HepG2 (cell line): ENCODE data around the gene NDUFB3. TPM values are rescaled to one million over a fixed set of nuclear protein-coding genes. Genes with fewer than 3 reads are reported as not detected.

ENCODE experiments used
- GATA4 ChIP-seq: sonication (generic); IDR thresholded peaks from 2 replicates; pipeline ENCODE4 v1.6.1; 2016; ENCODE audit warnings: antibody characterized with exemption, low read depth, borderline replicate concordance
- SP4 ChIP-seq: sonication (generic); formaldehyde crosslinking; IDR thresholded peaks from 2 replicates; pipeline ENCODE4 v1.8.1; 2023; ENCODE audit warnings: mild to moderate bottlenecking, missing genetic modification reagents
- U2AF2 ChIP-seq: fragments of 200-400 bp; formaldehyde crosslinking; IDR thresholded peaks from 2 replicates; pipeline ENCODE4 v1.6.1; 2017; ENCODE audit warnings: low read depth, mild to moderate bottlenecking, low read length
- ZBTB20 ChIP-seq: sonication (generic); formaldehyde crosslinking; IDR thresholded peaks from 2 replicates; pipeline ENCODE4 v1.8.1; 2023; ENCODE audit warnings: missing genetic modification reagents, low read depth, mild to moderate bottlenecking, borderline replicate concordance
- ZBTB38 ChIP-seq: sonication (generic); formaldehyde crosslinking; IDR thresholded peaks from 2 replicates; pipeline ENCODE4 v1.5.1; 2020; ENCODE audit warnings: mild to moderate bottlenecking, missing genetic modification reagents
- ZNF232 ChIP-seq: sonication (generic); formaldehyde crosslinking; IDR thresholded peaks from 2 replicates; pipeline ENCODE4 v1.4.0; 2020; ENCODE audit warnings: missing genetic modification reagents, borderline replicate concordance
- ZNF34 ChIP-seq: sonication (generic); formaldehyde crosslinking; IDR thresholded peaks from 2 replicates; pipeline ENCODE4 v1.4.0; 2020; ENCODE audit warnings: mild to moderate bottlenecking, missing genetic modification reagents, borderline replicate concordance
- ZNF549 ChIP-seq: sonication (generic); formaldehyde crosslinking; IDR thresholded peaks from 2 replicates; pipeline ENCODE4 v1.5.0; 2020; ENCODE audit warnings: missing genetic modification reagents
- ZNF605 ChIP-seq: sonication (generic); formaldehyde crosslinking; IDR thresholded peaks from 2 replicates; pipeline ENCODE4 v1.8.0; 2022; ENCODE audit warnings: mild to moderate bottlenecking, missing genetic modification reagents
- polyA plus RNA-seq, 8 experiments: library from polyadenylated mRNA; depleted of rRNA in 3 of 8; stranded (reverse) in 7 of 8; unstranded in 1 of 8; fragments of >200 nt; fragmentation: Illumina TruSeq in 4 of 8; extraction: Trizol in 4 of 8; gene quantifications; 2 replicates each; pipeline versions ENCODE4 v1.2.1 to v1.2.3, GENCODE V29; 2011 to 2016; ENCODE audit warnings: low read depth in 4 of 8, missing spikeins in 1 of 8, mixed read lengths in 1 of 8; ENCODE audit not compliant: insufficient read depth in 1 of 8
- total RNA-seq, 5 experiments: library from RNA; depleted of rRNA; stranded (reverse); fragments of >200 nt; fragmentation: Illumina TruSeq; extraction: Trizol; gene quantifications; 2 replicates each; pipeline ENCODE4 v1.2.3, GENCODE V29; 2016; ENCODE audit warnings: low read depth in 1 of 5
- TF ChIP-seq, protein P1 (sequence below): sonication (generic); formaldehyde crosslinking; IDR thresholded peaks from 2 replicates; pipeline ENCODE4 v1.5.1; 2020; ENCODE audit warnings: missing genetic modification reagents, mild to moderate bottlenecking, borderline replicate concordance
- TF ChIP-seq, protein P2 (sequence below): sonication (generic); formaldehyde crosslinking; IDR thresholded peaks from 2 replicates; pipeline ENCODE4; 2020; ENCODE audit warnings: missing genetic modification reagents, mild to moderate bottlenecking, borderline replicate concordance
- TF ChIP-seq, protein P3 (sequence below): sonication (generic); formaldehyde crosslinking; IDR thresholded peaks from 2 replicates; pipeline ENCODE4 v1.4.0; 2020; ENCODE audit warnings: mild to moderate bottlenecking, low read depth, missing genetic modification reagents
- TF ChIP-seq, protein P4 (sequence below): sonication (generic); IDR thresholded peaks from 2 replicates; pipeline ENCODE4 v1.6.1; 2016; ENCODE audit warnings: low read depth, borderline replicate concordance
- TF ChIP-seq, protein P5 (sequence below): sonication (generic); formaldehyde crosslinking; IDR thresholded peaks from 2 replicates; pipeline ENCODE4 v1.4.0; 2020; ENCODE audit warnings: missing genetic modification reagents

Gene NDUFB3
- total and polyA plus RNA-seq, 2 of the 13 experiments (the other 11 are each of a cell fraction or from before 2014, with no cell fraction given): 50.7 to 159 TPM

DNA sequence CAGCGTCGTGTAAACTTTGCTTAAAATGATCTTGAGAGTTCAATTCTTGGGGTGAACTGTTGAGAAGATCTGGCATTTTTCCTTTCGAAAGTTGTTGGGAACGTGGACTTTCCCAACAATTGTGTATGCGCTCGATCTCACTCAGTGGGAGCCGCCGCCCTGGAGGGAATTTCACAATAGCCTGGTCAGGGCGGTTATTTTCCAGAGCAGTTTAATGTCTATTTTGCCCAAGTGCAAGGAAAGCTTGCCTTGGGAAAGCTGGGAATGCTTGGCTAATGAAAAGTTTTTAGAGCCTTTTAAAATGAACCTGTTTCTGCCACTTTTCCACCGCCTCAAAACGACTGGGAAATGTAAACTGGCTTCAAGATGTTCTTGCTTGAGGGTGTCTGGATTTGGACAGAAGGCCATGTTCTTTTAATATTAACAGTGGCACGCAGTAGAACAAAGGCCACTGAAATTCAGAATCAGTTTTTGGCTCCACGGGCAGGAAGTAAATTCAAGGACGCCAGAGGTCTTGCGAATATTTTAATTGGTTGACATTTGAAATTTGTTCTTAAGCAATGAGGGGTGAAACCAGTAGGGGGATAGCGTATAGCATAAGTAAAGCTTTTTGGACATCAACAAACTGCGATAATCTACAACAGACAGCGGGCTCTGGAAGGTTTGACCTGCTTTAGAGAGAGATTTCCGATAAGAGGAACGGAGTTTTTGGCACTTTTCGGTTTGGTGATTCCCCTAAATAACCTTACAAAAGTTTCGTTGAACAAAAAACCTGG is 45.3 kb downstream of the NDUFB3 start (continued):
- TF ChIP-seq ZNF34 (CRISPR knock-in tag) (0 out of 2 replicates have a peak, but pooled peaks have one; percentile 88), GATA4 (no peak), ZNF605 (CRISPR knock-in tag) (no peak), ZNF232 (CRISPR knock-in tag) (no peak), ZBTB38 (no peak), U2AF2 (no peak), ZBTB20 (CRISPR knock-in tag) (no peak), SP4 (CRISPR knock-in tag) (no peak), ZNF549 (CRISPR knock-in tag) (no peak)
- TF ChIP-seq, protein P1, sequence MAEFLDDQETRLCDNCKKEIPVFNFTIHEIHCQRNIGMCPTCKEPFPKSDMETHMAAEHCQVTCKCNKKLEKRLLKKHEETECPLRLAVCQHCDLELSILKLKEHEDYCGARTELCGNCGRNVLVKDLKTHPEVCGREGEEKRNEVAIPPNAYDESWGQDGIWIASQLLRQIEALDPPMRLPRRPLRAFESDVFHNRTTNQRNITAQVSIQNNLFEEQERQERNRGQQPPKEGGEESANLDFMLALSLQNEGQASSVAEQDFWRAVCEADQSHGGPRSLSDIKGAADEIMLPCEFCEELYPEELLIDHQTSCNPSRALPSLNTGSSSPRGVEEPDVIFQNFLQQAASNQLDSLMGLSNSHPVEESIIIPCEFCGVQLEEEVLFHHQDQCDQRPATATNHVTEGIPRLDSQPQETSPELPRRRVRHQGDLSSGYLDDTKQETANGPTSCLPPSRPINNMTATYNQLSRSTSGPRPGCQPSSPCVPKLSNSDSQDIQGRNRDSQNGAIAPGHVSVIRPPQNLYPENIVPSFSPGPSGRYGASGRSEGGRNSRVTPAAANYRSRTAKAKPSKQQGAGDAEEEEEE: no peak
- TF ChIP-seq, protein P2, sequence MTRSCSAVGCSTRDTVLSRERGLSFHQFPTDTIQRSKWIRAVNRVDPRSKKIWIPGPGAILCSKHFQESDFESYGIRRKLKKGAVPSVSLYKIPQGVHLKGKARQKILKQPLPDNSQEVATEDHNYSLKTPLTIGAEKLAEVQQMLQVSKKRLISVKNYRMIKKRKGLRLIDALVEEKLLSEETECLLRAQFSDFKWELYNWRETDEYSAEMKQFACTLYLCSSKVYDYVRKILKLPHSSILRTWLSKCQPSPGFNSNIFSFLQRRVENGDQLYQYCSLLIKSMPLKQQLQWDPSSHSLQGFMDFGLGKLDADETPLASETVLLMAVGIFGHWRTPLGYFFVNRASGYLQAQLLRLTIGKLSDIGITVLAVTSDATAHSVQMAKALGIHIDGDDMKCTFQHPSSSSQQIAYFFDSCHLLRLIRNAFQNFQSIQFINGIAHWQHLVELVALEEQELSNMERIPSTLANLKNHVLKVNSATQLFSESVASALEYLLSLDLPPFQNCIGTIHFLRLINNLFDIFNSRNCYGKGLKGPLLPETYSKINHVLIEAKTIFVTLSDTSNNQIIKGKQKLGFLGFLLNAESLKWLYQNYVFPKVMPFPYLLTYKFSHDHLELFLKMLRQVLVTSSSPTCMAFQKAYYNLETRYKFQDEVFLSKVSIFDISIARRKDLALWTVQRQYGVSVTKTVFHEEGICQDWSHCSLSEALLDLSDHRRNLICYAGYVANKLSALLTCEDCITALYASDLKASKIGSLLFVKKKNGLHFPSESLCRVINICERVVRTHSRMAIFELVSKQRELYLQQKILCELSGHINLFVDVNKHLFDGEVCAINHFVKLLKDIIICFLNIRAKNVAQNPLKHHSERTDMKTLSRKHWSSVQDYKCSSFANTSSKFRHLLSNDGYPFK (CRISPR knock-in tag): no peak
- TF ChIP-seq, protein P3, sequence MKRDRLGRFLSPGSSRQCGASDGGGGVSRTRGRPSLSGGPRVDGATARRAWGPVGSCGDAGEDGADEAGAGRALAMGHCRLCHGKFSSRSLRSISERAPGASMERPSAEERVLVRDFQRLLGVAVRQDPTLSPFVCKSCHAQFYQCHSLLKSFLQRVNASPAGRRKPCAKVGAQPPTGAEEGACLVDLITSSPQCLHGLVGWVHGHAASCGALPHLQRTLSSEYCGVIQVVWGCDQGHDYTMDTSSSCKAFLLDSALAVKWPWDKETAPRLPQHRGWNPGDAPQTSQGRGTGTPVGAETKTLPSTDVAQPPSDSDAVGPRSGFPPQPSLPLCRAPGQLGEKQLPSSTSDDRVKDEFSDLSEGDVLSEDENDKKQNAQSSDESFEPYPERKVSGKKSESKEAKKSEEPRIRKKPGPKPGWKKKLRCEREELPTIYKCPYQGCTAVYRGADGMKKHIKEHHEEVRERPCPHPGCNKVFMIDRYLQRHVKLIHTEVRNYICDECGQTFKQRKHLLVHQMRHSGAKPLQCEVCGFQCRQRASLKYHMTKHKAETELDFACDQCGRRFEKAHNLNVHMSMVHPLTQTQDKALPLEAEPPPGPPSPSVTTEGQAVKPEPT (CRISPR knock-in tag): no peak
- TF ChIP-seq, protein P4, sequence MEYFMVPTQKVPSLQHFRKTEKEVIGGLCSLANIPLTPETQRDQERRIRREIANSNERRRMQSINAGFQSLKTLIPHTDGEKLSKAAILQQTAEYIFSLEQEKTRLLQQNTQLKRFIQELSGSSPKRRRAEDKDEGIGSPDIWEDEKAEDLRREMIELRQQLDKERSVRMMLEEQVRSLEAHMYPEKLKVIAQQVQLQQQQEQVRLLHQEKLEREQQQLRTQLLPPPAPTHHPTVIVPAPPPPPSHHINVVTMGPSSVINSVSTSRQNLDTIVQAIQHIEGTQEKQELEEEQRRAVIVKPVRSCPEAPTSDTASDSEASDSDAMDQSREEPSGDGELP: no peak
- TF ChIP-seq, protein P5, sequence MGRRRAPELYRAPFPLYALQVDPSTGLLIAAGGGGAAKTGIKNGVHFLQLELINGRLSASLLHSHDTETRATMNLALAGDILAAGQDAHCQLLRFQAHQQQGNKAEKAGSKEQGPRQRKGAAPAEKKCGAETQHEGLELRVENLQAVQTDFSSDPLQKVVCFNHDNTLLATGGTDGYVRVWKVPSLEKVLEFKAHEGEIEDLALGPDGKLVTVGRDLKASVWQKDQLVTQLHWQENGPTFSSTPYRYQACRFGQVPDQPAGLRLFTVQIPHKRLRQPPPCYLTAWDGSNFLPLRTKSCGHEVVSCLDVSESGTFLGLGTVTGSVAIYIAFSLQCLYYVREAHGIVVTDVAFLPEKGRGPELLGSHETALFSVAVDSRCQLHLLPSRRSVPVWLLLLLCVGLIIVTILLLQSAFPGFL (CRISPR knock-in tag): no peak
